Vagina (tissue), 2 donors: ENCODE results near the gene RNF213. TPM values are rescaled to one million over a fixed set of nuclear protein-coding genes. Genes with fewer than 3 reads are reported as not detected.

Source experiments
- DNase-seq, 2 donors: peaks; one replicate each; pipeline ENCODE4 v3.0.0-alpha.2; 2017; ENCODE audit errors: extremely low spot score in 2 of 2
- H3K27ac ChIP-seq: fragments of 200-600 bp; sonication (generic); one replicate; pipeline ENCODE4 v1.5.1; 2019
- H3K27me3 ChIP-seq: fragments of 200-600 bp; sonication (generic); one replicate; pipeline ENCODE4 v1.5.1; 2019
- H3K36me3 ChIP-seq, 2 donors: fragments of 200-600 bp; sonication (generic); one replicate each; pipeline ENCODE4 v1.5.1; 2017 to 2019
- H3K4me1 ChIP-seq: fragments of 200-600 bp; sonication (generic); one replicate; pipeline ENCODE4 v1.5.1; 2019
- H3K4me3 ChIP-seq, 2 donors: fragments of 200-600 bp; sonication (generic); 1 replicate in 1 of 2; 2 replicates in 1 of 2; pipeline ENCODE4 v1.5.1; 2016 to 2019
- H3K9me3 ChIP-seq: fragments of 200-600 bp; sonication (generic); one replicate; pipeline ENCODE4 v1.5.1; 2019
- POLR2A ChIP-seq, 2 donors: fragments of 450-650 bp; IDR thresholded peaks; one replicate each; pipeline ENCODE4 v1.6.1; 2017; ENCODE audit warnings: antibody characterized with exemption in 2 of 2, mild to moderate bottlenecking in 2 of 2, moderate library complexity in 2 of 2
- POLR2AphosphoS5 ChIP-seq, 2 donors: sonication (generic); formaldehyde crosslinking; IDR thresholded peaks; one replicate each; pipeline ENCODE4 v1.9.0; 2017; ENCODE audit warnings: antibody characterized with exemption in 2 of 2, mild to moderate bottlenecking in 2 of 2, low read depth in 1 of 2; ENCODE audit not compliant: insufficient read depth in 1 of 2
- intact Hi-C: fragments of 100-400 bp; cut with DNase I; formaldehyde crosslinking; loops from one replicate; pipeline ENCODE4 v1.15.1; 2023
- total RNA-seq: library from RNA; depleted of rRNA; stranded (reverse); fragments of >200 nt; gene quantifications from one replicate; pipeline ENCODE4 v1.2.3, GENCODE V29; 2016
- TF ChIP-seq, protein P1 (sequence below), 3 experiments: fragments of 450-650 bp in 2 of 3; fragments of 200-600 bp in 1 of 3; sonication (generic) in 1 of 3; IDR thresholded peaks; one replicate each; pipeline ENCODE4 v1.5.1; 2017 to 2019; ENCODE audit warnings: antibody characterized with exemption in 3 of 3, mild to moderate bottlenecking in 2 of 3, moderate library complexity in 2 of 3

The RNF213 gene
- total RNA-seq, 1 donor from 2014 or later: 144 TPM

DNA sequence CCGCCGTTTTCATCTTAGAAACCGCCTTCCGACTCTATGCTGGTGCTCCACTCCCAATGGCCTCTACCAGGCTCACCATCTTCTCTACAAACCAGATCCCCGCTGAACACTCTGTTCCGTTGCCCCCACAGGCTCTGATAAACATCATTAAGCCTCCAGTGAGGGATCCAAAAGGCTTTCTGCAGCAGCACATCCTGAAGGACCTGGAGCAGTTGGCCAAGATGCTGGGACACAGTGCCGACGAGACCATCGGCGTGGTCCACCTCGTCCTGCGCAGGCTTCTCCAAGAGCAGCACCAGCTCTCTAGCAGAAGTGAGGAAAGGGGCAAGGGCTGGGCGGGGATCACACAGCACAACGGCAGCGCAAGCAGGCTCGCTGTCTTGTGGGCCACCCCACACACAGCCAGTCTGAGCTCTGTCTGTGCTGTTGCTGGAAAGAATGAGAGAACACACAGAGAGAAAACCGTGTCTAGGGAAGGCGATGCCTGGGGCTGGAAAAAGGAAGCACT, 120.8 kb downstream of the RNF213 start:
- peaks cover 6 to 82% of the 10 kb centered on the region in 2 donors for H3K36me3 ChIP-seq

DNA sequence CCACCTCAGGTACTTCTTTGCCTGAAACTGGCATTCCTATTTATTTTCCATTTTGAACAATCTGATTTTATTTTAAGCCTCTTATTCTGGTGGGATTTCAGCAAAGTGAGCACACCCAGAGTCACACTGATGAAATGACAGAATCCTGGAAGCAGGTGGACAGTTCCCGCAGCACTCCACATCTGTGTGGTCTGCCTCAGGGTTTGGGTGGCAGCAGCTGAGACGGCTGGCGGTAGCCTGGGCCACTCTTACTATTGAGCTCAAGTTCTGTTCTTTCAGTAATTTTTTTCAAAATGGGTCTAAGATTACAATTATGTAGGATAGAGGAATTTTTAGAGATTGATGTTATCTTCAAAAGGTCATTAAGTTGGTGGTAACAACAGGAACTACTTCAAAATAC, 121.8 kb downstream of the RNF213 start:
- DNase-seq: no peak
- H3K4me1 ChIP-seq: no peaks in the 10 kb centered on the region
- H3K27me3 ChIP-seq: no peaks in the 10 kb centered on the region
- H3K4me3 ChIP-seq: no peak overlapping the region
- TF ChIP-seq, protein P1, sequence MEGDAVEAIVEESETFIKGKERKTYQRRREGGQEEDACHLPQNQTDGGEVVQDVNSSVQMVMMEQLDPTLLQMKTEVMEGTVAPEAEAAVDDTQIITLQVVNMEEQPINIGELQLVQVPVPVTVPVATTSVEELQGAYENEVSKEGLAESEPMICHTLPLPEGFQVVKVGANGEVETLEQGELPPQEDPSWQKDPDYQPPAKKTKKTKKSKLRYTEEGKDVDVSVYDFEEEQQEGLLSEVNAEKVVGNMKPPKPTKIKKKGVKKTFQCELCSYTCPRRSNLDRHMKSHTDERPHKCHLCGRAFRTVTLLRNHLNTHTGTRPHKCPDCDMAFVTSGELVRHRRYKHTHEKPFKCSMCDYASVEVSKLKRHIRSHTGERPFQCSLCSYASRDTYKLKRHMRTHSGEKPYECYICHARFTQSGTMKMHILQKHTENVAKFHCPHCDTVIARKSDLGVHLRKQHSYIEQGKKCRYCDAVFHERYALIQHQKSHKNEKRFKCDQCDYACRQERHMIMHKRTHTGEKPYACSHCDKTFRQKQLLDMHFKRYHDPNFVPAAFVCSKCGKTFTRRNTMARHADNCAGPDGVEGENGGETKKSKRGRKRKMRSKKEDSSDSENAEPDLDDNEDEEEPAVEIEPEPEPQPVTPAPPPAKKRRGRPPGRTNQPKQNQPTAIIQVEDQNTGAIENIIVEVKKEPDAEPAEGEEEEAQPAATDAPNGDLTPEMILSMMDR (IDR thresholded peaks at IDR 0.05): no peak
- TF ChIP-seq POLR2A (IDR thresholded peaks at IDR 0.05) (no peak), POLR2AphosphoS5 (IDR thresholded peaks at IDR 0.05; ENCODE audit: insufficient read depth in 1 of 2, low read depth in 1 of 2) (no peak)
- intact Hi-C loops: no loop called here
- H3K36me3 ChIP-seq: peaks cover 0 to 84% of the 10 kb centered on the region in 2 donors
- H3K9me3 ChIP-seq: no peaks in the 10 kb centered on the region
- no peak overlapping the region for H3K27ac ChIP-seq

More for the DNA sequence above, 120.8 kb downstream of the RNF213 start:
- no peak for TF ChIP-seq POLR2A (IDR thresholded peaks at IDR 0.05)
- TF ChIP-seq, protein P1 (IDR thresholded peaks at IDR 0.05): no peak
- TF ChIP-seq POLR2AphosphoS5 (IDR thresholded peaks at IDR 0.05; ENCODE audit: insufficient read depth in 1 of 2, low read depth in 1 of 2): no peak
- H3K4me1 ChIP-seq: no peaks in the 10 kb centered on the region
- H3K9me3 ChIP-seq: no peaks in the 10 kb centered on the region
- intact Hi-C loops: no loop called here
- H3K27ac ChIP-seq: no peak overlapping the region
- no peaks in the 10 kb centered on the region for H3K27me3 ChIP-seq
- DNase-seq: no peak
- H3K4me3 ChIP-seq: no peak overlapping the region

DNA sequence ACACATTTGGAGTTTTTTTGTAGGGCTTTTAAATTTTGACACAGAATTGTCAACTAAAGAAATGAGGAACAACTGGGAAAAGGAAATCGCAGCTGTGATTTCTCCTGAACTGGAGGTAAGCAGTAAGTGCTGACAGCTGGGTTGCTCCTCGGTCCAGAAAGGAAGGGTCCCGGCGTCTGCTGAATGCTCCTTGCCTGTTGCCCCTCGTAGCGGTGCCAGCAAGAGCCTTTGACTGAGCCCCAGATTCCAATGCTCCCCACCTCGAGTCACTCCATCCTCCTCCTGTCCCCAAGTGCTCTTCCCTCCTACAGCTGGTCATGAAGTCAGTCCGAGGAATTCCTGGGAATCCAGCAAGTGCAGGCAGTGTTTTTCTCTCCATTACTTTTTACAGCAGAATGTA, 122.3 kb downstream of the RNF213 start:
- no peaks in the 10 kb centered on the region for H3K4me1 ChIP-seq
- no peaks in the 10 kb centered on the region for H3K9me3 ChIP-seq
- no peaks in the 10 kb centered on the region for H3K27me3 ChIP-seq
- H3K27ac ChIP-seq: no peak overlapping the region
- no peak for DNase-seq
- no peak overlapping the region for H3K4me3 ChIP-seq
- intact Hi-C loops: no loop called here
- TF ChIP-seq POLR2AphosphoS5 (IDR thresholded peaks at IDR 0.05; ENCODE audit: insufficient read depth in 1 of 2, low read depth in 1 of 2): no peak
- TF ChIP-seq POLR2A (IDR thresholded peaks at IDR 0.05): no peak
- TF ChIP-seq, protein P1 (IDR thresholded peaks at IDR 0.05): no peak
- peaks cover 0 to 84% of the 10 kb centered on the region in 2 donors for H3K36me3 ChIP-seq

DNA sequence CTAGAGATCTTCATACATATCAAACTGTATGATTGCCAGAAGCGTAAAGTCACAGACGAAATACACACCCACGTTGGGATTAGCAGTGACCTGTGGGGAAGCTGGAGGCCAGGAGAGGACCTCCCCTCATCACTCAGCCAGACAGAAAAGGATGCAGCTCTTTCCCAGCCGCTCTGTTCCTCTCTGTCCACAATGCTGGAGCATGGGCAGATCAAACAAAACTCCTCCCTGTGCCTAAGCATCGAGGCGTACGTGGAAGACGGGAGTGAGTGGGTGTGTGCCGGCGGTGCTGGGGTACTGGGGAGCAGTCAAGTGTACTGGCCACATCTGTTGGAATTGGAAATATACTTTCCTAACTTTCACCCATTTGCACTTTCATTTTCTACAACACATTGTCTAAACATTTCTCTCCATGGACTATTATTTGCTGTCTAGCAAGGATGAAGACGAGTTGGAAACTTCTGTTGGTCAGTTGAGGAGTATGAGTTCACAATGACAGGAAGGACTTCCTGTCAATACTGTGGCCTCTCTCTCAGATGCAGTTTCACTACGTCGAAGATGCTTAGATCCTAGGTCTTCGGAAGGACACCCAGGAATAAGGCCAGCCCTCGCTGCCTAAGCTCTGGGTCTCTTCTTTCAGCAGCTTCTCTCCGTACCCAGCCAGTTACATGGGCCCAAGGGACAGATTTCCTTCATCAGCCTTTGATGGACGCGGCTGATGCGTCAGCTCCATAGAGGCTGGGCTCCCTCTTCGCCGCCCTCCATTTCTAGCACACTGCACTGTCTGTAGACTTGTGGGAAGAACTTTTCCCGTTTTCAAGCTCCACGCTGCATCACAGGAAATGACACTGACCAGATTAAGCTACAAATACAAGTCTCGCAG, 123.7 kb downstream of the RNF213 start:
- no peaks in the 10 kb centered on the region for H3K4me1 ChIP-seq
- H3K36me3 ChIP-seq: peaks cover 0 to 91% of the 10 kb centered on the region in 2 donors
- H3K4me3 ChIP-seq: no peak overlapping the region
- H3K9me3 ChIP-seq: no peaks in the 10 kb centered on the region
- no peak for DNase-seq
- no peak overlapping the region for H3K27ac ChIP-seq
- TF ChIP-seq, protein P1 (IDR thresholded peaks at IDR 0.05): no peak
- no peak for TF ChIP-seq POLR2A (IDR thresholded peaks at IDR 0.05)
- TF ChIP-seq POLR2AphosphoS5 (IDR thresholded peaks at IDR 0.05; ENCODE audit: insufficient read depth in 1 of 2, low read depth in 1 of 2): no peak
- intact Hi-C loops: no loop called here
- H3K27me3 ChIP-seq: no peaks in the 10 kb centered on the region

DNA sequence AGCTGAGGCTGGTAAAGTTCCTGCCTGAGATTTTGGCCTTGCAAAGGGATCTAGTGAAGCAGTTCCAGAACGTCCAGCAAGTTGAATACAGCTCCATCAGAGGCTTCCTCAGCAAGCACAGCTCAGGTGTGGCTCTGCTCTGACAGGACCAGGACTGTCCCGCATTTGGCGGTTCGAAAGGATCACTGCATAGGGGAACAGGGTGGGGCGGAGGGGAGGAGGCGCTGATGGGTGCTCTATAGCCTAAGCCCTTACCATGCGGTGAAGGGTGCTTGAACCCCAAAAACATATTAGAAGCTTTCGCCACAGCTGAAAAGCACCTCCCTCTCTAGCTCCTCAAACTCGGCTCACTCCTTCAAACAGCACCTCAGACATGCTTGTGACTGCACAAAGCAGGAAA, 124.4 kb downstream of the RNF213 start:
- Histone ChIP-seq H3K36me3 (peaks cover 0 to 91% of the 10 kb centered on the region in 2 donors), H3K4me3 (no peak overlapping the region), H3K27me3 (no peaks in the 10 kb centered on the region), H3K9me3 (no peaks in the 10 kb centered on the region), H3K4me1 (no peaks in the 10 kb centered on the region), H3K27ac (no peak overlapping the region)
- TF ChIP-seq POLR2A (IDR thresholded peaks at IDR 0.05) (no peak), POLR2AphosphoS5 (IDR thresholded peaks at IDR 0.05; ENCODE audit: insufficient read depth in 1 of 2, low read depth in 1 of 2) (no peak)
- TF ChIP-seq, protein P1 (IDR thresholded peaks at IDR 0.05): no peak
- no peak for DNase-seq
- intact Hi-C loops: no loop called here
